Measurements from ENCODE around the gene IL19. TPM values are rescaled to one million over a fixed set of nuclear protein-coding genes. Genes with fewer than 3 reads are reported as not detected.

Gene IL19
- total and polyA plus RNA-seq, 2 of the 13 experiments (the other 11 are each of a cell fraction or from before 2014, with no cell fraction given), result not detected

DNA sequence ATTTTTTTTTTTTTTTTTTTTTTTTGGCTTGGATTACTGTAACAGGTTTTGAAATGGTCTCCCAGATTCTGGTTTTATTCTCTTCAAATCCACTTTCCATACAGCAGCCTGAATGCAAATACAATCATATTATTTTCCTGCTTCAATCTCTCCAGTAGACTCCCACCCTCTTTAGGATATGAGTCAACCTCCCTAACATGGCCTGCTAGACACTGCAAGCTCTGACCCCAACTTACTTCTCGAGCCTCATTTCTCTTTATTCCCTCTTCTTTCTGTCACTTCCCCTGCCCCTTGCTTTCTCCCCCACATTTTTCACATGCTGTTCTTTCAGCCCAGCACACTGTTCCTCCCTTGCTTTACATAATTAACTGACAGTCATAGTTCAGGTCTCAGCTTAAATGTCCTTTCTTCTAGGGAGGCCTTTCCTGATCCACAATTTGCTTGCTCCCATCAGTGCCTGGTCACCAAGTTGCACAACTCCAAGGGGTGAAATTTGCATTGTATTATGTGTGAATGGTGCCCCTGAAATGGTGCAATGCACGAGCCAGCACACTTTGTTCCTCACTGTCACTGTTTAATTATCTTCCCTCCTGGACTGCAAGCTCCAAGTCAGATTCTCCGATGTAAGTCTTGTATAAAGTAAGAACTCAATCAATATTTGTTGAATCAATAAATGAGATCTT lies 22.1 kb upstream of the IL19 start (continued):
- TF ChIP-seq, protein P1, sequence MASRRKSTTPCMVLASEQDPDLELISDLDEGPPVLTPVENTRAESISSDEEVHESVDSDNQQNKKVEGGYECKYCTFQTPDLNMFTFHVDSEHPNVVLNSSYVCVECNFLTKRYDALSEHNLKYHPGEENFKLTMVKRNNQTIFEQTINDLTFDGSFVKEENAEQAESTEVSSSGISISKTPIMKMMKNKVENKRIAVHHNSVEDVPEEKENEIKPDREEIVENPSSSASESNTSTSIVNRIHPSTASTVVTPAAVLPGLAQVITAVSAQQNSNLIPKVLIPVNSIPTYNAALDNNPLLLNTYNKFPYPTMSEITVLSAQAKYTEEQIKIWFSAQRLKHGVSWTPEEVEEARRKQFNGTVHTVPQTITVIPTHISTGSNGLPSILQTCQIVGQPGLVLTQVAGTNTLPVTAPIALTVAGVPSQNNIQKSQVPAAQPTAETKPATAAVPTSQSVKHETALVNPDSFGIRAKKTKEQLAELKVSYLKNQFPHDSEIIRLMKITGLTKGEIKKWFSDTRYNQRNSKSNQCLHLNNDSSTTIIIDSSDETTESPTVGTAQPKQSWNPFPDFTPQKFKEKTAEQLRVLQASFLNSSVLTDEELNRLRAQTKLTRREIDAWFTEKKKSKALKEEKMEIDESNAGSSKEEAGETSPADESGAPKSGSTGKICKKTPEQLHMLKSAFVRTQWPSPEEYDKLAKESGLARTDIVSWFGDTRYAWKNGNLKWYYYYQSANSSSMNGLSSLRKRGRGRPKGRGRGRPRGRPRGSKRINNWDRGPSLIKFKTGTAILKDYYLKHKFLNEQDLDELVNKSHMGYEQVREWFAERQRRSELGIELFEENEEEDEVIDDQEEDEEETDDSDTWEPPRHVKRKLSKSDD (CRISPR knock-in tag; IDR thresholded peaks at IDR 0.05; ENCODE audit: low read depth), result no peak

DNA sequence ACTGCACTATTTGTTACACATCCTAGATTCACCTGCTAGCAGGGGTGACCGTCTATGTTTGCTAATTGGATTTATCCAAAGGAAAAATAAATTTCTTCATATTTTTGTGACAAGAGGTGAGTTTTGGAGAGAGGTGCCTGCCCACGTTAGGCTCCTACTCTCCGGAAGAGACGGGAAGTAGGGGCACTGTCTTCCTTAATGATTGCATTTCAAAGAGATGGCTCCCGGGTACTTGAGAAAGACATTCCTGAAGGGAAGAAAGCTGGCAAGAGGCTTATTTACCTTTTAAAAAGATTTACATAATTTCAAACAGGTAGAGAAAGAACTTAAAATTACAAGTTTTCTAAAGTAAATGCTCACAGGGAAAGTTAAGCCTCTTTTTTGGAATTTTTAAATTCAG lies 18.7 kb upstream of the IL19 start:
- H4K20me1 ChIP-seq (ENCODE audit: insufficient read depth, low read length), result no peaks in the 10 kb centered on the region
- no peaks in the 10 kb centered on the region for H3K36me3 ChIP-seq (replicated peaks in 1 of 2; ENCODE audit: control insufficient read depth in 1 of 2, insufficient read depth in 2 of 2, low read length in 2 of 2)
- 13% methylated on average over 5 of the region's 5 CpGs for WGBS (ENCODE audit: low lambda C conversion rate)
- peaks cover 0 to 13% of the 10 kb centered on the region in 2 experiments; a peak in 3 of 5 replicates for H3K27me3 ChIP-seq (ENCODE audit: control insufficient read depth in 1 of 2, insufficient read depth in 2 of 2, low read length in 2 of 2)
- FAIRE-seq (no peak), ATAC-seq (no peak), DNase-seq (ENCODE audit: low spot score) (no peak)
- BruUV-seq (replicated peaks), result no TSS peak
- ChIA-PET CTCF (ENCODE audit: low intra/inter-chr PET ratio, low total read pairs) (no interaction called here), POLR2A (no interaction called here)
- H3K79me2 ChIP-seq (ENCODE audit: insufficient read depth, low read length), result no peaks in the 10 kb centered on the region
- H3K4me3 ChIP-seq (replicated peaks in 1 of 3; ENCODE audit: insufficient read depth in 1 of 3, low read depth in 2 of 3, low read length in 3 of 3), result no peak overlapping the region
- no peak overlapping the region for H2AFZ ChIP-seq (ENCODE audit: low read length)
- in situ Hi-C loops (cut with HindIII; ENCODE audit: extremely low pct_ligation_motif_present, low pct_unique_long_range_greater_than_20kb), result no loop called here
- no peaks in the 10 kb centered on the region for H3K4me1 ChIP-seq (ENCODE audit: insufficient read depth, low read length)
- no peak overlapping the region for H3K27ac ChIP-seq (ENCODE audit: extremely low read length, insufficient read depth, low read length)
- no peak overlapping the region for H3K4me2 ChIP-seq (ENCODE audit: low read depth, low read length)
- H3K9ac ChIP-seq (ENCODE audit: insufficient read depth, low read depth, low read length), result no peak overlapping the region
- intact Hi-C loops (cut with micrococcal nuclease; ENCODE audit: unreplicated experiment), result no loop called here
- no peaks in the 10 kb centered on the region for H3K9me3 ChIP-seq (ENCODE audit: low read length)
- TF ChIP-seq ZNF605 (CRISPR knock-in tag; IDR thresholded peaks at IDR 0.05), result no peak
- TF ChIP-seq FOSL1 (CRISPR knock-in tag; IDR thresholded peaks at IDR 0.05; ENCODE audit: borderline replicate concordance), result no peak
- TF ChIP-seq HMG20B (CRISPR knock-in tag; conservative IDR thresholded peaks at IDR 0.05), result no peak
- TF ChIP-seq ZNF563 (CRISPR knock-in tag; IDR thresholded peaks at IDR 0.05), result no peak
- TF ChIP-seq, protein P2, sequence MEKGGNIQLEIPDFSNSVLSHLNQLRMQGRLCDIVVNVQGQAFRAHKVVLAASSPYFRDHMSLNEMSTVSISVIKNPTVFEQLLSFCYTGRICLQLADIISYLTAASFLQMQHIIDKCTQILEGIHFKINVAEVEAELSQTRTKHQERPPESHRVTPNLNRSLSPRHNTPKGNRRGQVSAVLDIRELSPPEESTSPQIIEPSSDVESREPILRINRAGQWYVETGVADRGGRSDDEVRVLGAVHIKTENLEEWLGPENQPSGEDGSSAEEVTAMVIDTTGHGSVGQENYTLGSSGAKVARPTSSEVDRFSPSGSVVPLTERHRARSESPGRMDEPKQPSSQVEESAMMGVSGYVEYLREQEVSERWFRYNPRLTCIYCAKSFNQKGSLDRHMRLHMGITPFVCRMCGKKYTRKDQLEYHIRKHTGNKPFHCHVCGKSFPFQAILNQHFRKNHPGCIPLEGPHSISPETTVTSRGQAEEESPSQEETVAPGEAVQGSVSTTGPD (CRISPR knock-in tag; IDR thresholded peaks at IDR 0.05), result no peak
- no peak for TF ChIP-seq ZNF3 (CRISPR knock-in tag; IDR thresholded peaks at IDR 0.05)
- no peak for TF ChIP-seq HDAC1 (CRISPR knock-in tag; IDR thresholded peaks at IDR 0.05)
- no peak for TF ChIP-seq ZNF570 (CRISPR knock-in tag; IDR thresholded peaks at IDR 0.05; ENCODE audit: borderline replicate concordance)
- no peak for TF ChIP-seq MYC (CRISPR knock-in tag; IDR thresholded peaks at IDR 0.05; ENCODE audit: borderline replicate concordance)
- no peak for TF ChIP-seq ZNF431 (CRISPR knock-in tag; IDR thresholded peaks at IDR 0.05; ENCODE audit: borderline replicate concordance, low read depth)
- TF ChIP-seq KAT2B (IDR thresholded peaks at IDR 0.05; ENCODE audit: borderline replicate concordance, low read depth, low read length), result no peak
- TF ChIP-seq, protein P3, sequence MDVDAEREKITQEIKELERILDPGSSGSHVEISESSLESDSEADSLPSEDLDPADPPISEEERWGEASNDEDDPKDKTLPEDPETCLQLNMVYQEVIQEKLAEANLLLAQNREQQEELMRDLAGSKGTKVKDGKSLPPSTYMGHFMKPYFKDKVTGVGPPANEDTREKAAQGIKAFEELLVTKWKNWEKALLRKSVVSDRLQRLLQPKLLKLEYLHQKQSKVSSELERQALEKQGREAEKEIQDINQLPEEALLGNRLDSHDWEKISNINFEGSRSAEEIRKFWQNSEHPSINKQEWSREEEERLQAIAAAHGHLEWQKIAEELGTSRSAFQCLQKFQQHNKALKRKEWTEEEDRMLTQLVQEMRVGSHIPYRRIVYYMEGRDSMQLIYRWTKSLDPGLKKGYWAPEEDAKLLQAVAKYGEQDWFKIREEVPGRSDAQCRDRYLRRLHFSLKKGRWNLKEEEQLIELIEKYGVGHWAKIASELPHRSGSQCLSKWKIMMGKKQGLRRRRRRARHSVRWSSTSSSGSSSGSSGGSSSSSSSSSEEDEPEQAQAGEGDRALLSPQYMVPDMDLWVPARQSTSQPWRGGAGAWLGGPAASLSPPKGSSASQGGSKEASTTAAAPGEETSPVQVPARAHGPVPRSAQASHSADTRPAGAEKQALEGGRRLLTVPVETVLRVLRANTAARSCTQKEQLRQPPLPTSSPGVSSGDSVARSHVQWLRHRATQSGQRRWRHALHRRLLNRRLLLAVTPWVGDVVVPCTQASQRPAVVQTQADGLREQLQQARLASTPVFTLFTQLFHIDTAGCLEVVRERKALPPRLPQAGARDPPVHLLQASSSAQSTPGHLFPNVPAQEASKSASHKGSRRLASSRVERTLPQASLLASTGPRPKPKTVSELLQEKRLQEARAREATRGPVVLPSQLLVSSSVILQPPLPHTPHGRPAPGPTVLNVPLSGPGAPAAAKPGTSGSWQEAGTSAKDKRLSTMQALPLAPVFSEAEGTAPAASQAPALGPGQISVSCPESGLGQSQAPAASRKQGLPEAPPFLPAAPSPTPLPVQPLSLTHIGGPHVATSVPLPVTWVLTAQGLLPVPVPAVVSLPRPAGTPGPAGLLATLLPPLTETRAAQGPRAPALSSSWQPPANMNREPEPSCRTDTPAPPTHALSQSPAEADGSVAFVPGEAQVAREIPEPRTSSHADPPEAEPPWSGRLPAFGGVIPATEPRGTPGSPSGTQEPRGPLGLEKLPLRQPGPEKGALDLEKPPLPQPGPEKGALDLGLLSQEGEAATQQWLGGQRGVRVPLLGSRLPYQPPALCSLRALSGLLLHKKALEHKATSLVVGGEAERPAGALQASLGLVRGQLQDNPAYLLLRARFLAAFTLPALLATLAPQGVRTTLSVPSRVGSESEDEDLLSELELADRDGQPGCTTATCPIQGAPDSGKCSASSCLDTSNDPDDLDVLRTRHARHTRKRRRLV (CRISPR knock-in tag; IDR thresholded peaks at IDR 0.05), result no peak
